ENCODE data around the gene PTPN3.

DNA sequence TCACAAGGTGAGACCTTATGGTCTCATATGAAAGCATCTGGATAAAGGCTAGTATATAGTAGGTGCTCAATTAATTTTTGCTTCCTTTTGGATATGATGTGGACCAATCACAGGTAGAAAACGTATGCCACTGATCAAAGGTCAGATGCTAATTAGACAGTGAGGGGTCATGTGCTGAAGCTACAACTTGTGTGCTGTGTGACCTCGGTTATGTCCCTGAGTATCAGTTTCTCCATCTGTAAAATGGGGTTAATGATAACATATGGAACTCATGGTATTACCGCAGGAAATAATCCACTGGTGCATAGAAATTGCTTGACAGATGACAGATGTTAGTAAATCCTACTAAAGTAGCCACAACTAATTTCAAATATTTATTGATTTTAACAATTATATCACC, 62.0 kb downstream of the PTPN3 start:
- TF ChIP-seq, protein P1, sequence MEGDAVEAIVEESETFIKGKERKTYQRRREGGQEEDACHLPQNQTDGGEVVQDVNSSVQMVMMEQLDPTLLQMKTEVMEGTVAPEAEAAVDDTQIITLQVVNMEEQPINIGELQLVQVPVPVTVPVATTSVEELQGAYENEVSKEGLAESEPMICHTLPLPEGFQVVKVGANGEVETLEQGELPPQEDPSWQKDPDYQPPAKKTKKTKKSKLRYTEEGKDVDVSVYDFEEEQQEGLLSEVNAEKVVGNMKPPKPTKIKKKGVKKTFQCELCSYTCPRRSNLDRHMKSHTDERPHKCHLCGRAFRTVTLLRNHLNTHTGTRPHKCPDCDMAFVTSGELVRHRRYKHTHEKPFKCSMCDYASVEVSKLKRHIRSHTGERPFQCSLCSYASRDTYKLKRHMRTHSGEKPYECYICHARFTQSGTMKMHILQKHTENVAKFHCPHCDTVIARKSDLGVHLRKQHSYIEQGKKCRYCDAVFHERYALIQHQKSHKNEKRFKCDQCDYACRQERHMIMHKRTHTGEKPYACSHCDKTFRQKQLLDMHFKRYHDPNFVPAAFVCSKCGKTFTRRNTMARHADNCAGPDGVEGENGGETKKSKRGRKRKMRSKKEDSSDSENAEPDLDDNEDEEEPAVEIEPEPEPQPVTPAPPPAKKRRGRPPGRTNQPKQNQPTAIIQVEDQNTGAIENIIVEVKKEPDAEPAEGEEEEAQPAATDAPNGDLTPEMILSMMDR (IDR thresholded peaks at IDR 0.05) = no peak
- TF ChIP-seq KDM5A (IDR thresholded peaks at IDR 0.05) (no peak), JUN (IDR thresholded peaks at IDR 0.05) (no peak), RFX5 (IDR thresholded peaks at IDR 0.05) (no peak), ZFP36 (IDR thresholded peaks at IDR 0.05; ENCODE audit: borderline replicate concordance, partially characterized antibody) (no peak), SMC3 (IDR thresholded peaks at IDR 0.05) (no peak), MAZ (IDR thresholded peaks at IDR 0.05; ENCODE audit: borderline replicate concordance, low read depth, low read length) (no peak), POLR2A (IDR thresholded peaks at IDR 0.05; ENCODE audit: low read length) (no peak)
- TF ChIP-seq, protein P2, sequence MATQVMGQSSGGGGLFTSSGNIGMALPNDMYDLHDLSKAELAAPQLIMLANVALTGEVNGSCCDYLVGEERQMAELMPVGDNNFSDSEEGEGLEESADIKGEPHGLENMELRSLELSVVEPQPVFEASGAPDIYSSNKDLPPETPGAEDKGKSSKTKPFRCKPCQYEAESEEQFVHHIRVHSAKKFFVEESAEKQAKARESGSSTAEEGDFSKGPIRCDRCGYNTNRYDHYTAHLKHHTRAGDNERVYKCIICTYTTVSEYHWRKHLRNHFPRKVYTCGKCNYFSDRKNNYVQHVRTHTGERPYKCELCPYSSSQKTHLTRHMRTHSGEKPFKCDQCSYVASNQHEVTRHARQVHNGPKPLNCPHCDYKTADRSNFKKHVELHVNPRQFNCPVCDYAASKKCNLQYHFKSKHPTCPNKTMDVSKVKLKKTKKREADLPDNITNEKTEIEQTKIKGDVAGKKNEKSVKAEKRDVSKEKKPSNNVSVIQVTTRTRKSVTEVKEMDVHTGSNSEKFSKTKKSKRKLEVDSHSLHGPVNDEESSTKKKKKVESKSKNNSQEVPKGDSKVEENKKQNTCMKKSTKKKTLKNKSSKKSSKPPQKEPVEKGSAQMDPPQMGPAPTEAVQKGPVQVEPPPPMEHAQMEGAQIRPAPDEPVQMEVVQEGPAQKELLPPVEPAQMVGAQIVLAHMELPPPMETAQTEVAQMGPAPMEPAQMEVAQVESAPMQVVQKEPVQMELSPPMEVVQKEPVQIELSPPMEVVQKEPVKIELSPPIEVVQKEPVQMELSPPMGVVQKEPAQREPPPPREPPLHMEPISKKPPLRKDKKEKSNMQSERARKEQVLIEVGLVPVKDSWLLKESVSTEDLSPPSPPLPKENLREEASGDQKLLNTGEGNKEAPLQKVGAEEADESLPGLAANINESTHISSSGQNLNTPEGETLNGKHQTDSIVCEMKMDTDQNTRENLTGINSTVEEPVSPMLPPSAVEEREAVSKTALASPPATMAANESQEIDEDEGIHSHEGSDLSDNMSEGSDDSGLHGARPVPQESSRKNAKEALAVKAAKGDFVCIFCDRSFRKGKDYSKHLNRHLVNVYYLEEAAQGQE (IDR thresholded peaks at IDR 0.05) = no peak
